Right atrium auricular region (tissue), 2 donors: ENCODE measurements around the gene TEN1. TPM values are rescaled to one million over a fixed set of nuclear protein-coding genes. Genes with fewer than 3 reads are reported as not detected.

ENCODE experiments used
- DNase-seq: peaks from one replicate; pipeline ENCODE4 v3.0.0-alpha.2; 2019; ENCODE audit warnings: low spot score
- H3K27ac ChIP-seq, 2 donors: fragments of 200-600 bp; sonication (generic); 1 replicate in 1 of 2; 2 replicates in 1 of 2; pipeline ENCODE4 v1.5.1; 2016 to 2019
- H3K27me3 ChIP-seq, 2 donors: fragments of 200-600 bp; sonication (generic); one replicate each; pipeline versions ENCODE4 v1.5.1 to v1.6.0; 2017 to 2019
- H3K36me3 ChIP-seq: fragments of 200-600 bp; sonication (generic); one replicate; pipeline ENCODE4 v1.5.1; 2016
- H3K4me1 ChIP-seq, 2 donors: fragments of 200-600 bp; sonication (generic); one replicate each; pipeline versions ENCODE4 v1.5.1 to v1.6.0; 2017 to 2019
- H3K4me3 ChIP-seq, 2 donors: fragments of 200-600 bp; sonication (generic); 1 replicate in 1 of 2; 2 replicates in 1 of 2; pipeline ENCODE4 v1.5.1; 2017 to 2019; ENCODE audit warnings: mild to moderate bottlenecking in 1 of 2, moderate library complexity in 1 of 2
- H3K9me3 ChIP-seq, 2 donors: fragments of 200-600 bp; sonication (generic); one replicate each; pipeline ENCODE4 v1.5.1; 2019
- CTCF ChIP-seq, 2 donors: fragments of 200-600 bp; sonication (generic); IDR thresholded peaks; one replicate each; pipeline ENCODE4 v1.5.1; 2019; ENCODE audit warnings: antibody characterized with exemption in 2 of 2
- total RNA-seq, 2 donors: library from RNA; depleted of rRNA; stranded (reverse); fragments of >200 nt; gene quantifications; one replicate each; pipeline ENCODE4 v1.1.0, GENCODE V29; 2016

The TEN1 gene
- total RNA-seq, 2 donors from 2014 or later: 8.8 to 14.0 TPM

GRCh38 chr17:76000016-76000754, 21.1 kb downstream of the TEN1 start:
- no peaks in the 10 kb centered on the region for H3K9me3 ChIP-seq
- no peak overlapping the region for H3K4me3 ChIP-seq
- DNase-seq: no peak
- peak; percentile 39 to 62 for TF ChIP-seq CTCF (IDR thresholded peaks at IDR 0.05)
- H3K27me3 ChIP-seq: no peaks in the 10 kb centered on the region
- H3K4me1 ChIP-seq: no peaks in the 10 kb centered on the region
- H3K36me3 ChIP-seq: no peaks in the 10 kb centered on the region
- no peak overlapping the region for H3K27ac ChIP-seq

GRCh38 chr17:76000755-76001521, 21.9 kb downstream of the TEN1 start, which contains the start of gene CDK3:
TSS of gene CDK3 (plus strand) at chr17:76000855. CDS start at chr17:76001426, 571 bp downstream.
- Histone ChIP-seq H3K4me3 (no peak within 1 kb of the TSS), H3K4me1 (no peaks in the 10 kb centered on the region), H3K27ac (no peak within 1 kb of the TSS), H3K36me3 (no peaks in the 10 kb centered on the region), H3K27me3 (no peaks in the 10 kb centered on the region), H3K9me3 (no peaks in the 10 kb centered on the region)
- no peak for DNase-seq
- TF ChIP-seq CTCF (IDR thresholded peaks at IDR 0.05): no peak

GRCh38 chr17:76002100-76002499, 23.1 kb downstream of the TEN1 start:
- no peaks in the 10 kb centered on the region for H3K9me3 ChIP-seq
- no peaks in the 10 kb centered on the region for H3K27me3 ChIP-seq
- H3K27ac ChIP-seq: no peak overlapping the region
- DNase-seq: no peak
- H3K36me3 ChIP-seq: no peaks in the 10 kb centered on the region
- no peak for TF ChIP-seq CTCF (IDR thresholded peaks at IDR 0.05)
- H3K4me1 ChIP-seq: no peaks in the 10 kb centered on the region
- no peak overlapping the region for H3K4me3 ChIP-seq

GRCh38 chr17:76003915-76004314, 24.9 kb downstream of the TEN1 start:
- DNase-seq: no peak
- Histone ChIP-seq H3K9me3 (no peaks in the 10 kb centered on the region), H3K4me1 (no peaks in the 10 kb centered on the region), H3K36me3 (no peaks in the 10 kb centered on the region), H3K4me3 (no peak overlapping the region), H3K27ac (no peak overlapping the region), H3K27me3 (no peaks in the 10 kb centered on the region)
- TF ChIP-seq CTCF (IDR thresholded peaks at IDR 0.05): no peak

- no peak for TF ChIP-seq CTCF (IDR thresholded peaks at IDR 0.05)
- no peaks in the 10 kb centered on the region for H3K27me3 ChIP-seq
- no peaks in the 10 kb centered on the region for H3K36me3 ChIP-seq
- H3K9me3 ChIP-seq: no peaks in the 10 kb centered on the region
- no peak overlapping the region for H3K4me3 ChIP-seq
- no peak for DNase-seq
- H3K27ac ChIP-seq: no peak overlapping the region
- H3K4me1 ChIP-seq: no peaks in the 10 kb centered on the region
Observed at GRCh38 chr17:76004750-76005262, 25.8 kb downstream of the TEN1 start.
